ENCODE data around the gene UBE2O. TPM values are rescaled to one million over a fixed set of nuclear protein-coding genes. Genes with fewer than 3 reads are reported as not detected.

UBE2O gene
- total RNA-seq, 1 donor from 2014 or later = 25.8 TPM

DNA sequence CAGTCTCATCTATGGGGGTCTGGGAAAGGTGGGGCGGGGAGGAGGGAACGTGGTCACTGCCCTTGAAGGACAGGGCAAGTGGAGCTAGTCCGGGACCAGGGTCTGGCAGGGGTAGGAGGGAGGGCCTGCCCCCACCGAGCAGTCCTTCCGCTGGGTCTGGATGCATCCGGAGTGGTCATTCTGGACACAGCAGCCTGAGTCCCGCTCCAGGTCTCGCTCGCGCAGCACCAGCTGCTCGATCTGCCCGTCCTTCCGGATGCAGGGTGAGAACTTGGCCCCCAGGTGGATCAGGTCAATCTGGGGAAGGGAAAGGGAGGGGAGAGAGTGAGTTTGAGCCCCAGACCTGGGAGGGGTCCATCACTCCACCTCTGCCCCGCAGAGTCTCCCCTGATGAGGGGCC lies 21.3 kb upstream of the UBE2O start:
- Histone ChIP-seq H3K27me3 (ENCODE audit: insufficient read depth, low read length) (no peaks in the 10 kb centered on the region), H3K9ac (ENCODE audit: low read length) (no peak overlapping the region), H4K20me1 (ENCODE audit: insufficient read depth, low read length) (no peaks in the 10 kb centered on the region), H3K79me2 (ENCODE audit: insufficient read depth, low read length) (no peaks in the 10 kb centered on the region), H2AFZ (ENCODE audit: low read depth, low read length) (no peak overlapping the region), H3K4me3 (ENCODE audit: insufficient read depth, low read depth, low read length) (no peak overlapping the region), H3K27ac (ENCODE audit: low read depth, low read length) (no peak overlapping the region), H3K36me3 (ENCODE audit: insufficient read depth, low read length) (no peaks in the 10 kb centered on the region), H3K4me2 (ENCODE audit: low read length) (no peak overlapping the region), H3K4me1 (ENCODE audit: insufficient read depth, low read length) (no peaks in the 10 kb centered on the region), H3K9me3 (ENCODE audit: insufficient read depth, low read depth, low read length) (no peaks in the 10 kb centered on the region)
- no peak for TF ChIP-seq CTCF (IDR thresholded peaks at IDR 0.05; ENCODE audit: insufficient read depth, low read depth, low read length)
- TF ChIP-seq EZH2 (IDR thresholded peaks at IDR 0.05; ENCODE audit: insufficient read depth, low read length) = no peak
- DNase-seq (ENCODE audit: low read depth) (no peak), FAIRE-seq (no peak)
- peaks cover 2% of the 10 kb centered on the region for H3K9me3 Mint-ChIP-seq (ENCODE audit: unreplicated experiment)
- peaks cover 26% of the 10 kb centered on the region for H3K36me3 Mint-ChIP-seq (ENCODE audit: low read depth, unreplicated experiment)
- H3K27me3 Mint-ChIP-seq (ENCODE audit: low read depth, unreplicated experiment) = peaks cover 2% of the 10 kb centered on the region
- no peak overlapping the region for H3K4me3 Mint-ChIP-seq (ENCODE audit: unreplicated experiment)
- no peak overlapping the region for H3K27ac Mint-ChIP-seq (ENCODE audit: unreplicated experiment)
- H3K4me1 Mint-ChIP-seq (ENCODE audit: low read depth, unreplicated experiment) = no peaks in the 10 kb centered on the region

DNA sequence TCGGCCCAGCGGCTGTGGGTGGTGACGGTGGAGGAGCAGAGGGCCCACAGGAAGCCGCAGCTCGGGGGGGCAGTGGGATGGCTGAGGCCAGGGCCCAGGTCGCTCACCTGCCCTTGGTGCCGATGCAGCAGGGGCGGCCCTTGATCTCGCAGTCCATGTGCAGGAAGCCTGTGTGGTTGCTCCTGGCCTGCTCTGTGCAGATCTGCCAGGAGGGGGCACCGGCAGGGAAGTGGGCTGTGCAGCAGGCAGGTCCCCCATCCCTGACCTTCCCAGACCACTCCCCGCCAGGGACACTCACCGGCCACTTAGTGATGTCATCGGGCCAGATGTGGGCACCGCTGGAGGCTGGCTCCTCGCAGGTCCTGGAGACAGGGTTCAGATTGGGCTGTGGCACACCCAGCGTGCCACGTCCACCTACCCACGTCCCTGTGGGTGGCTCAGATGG lies 20.6 kb upstream of the UBE2O start:
- Histone ChIP-seq H3K27ac (ENCODE audit: low read depth, low read length) (no peak overlapping the region), H3K4me2 (ENCODE audit: low read length) (no peak overlapping the region), H3K79me2 (ENCODE audit: insufficient read depth, low read length) (no peaks in the 10 kb centered on the region), H3K36me3 (ENCODE audit: insufficient read depth, low read length) (no peaks in the 10 kb centered on the region), H3K4me1 (ENCODE audit: insufficient read depth, low read length) (no peaks in the 10 kb centered on the region), H3K27me3 (ENCODE audit: insufficient read depth, low read length) (no peaks in the 10 kb centered on the region), H4K20me1 (ENCODE audit: insufficient read depth, low read length) (no peaks in the 10 kb centered on the region), H3K4me3 (ENCODE audit: insufficient read depth, low read depth, low read length) (no peak overlapping the region), H3K9ac (ENCODE audit: low read length) (no peak overlapping the region), H3K9me3 (ENCODE audit: insufficient read depth, low read depth, low read length) (no peaks in the 10 kb centered on the region), H2AFZ (ENCODE audit: low read depth, low read length) (no peak overlapping the region)
- no peak for FAIRE-seq
- H3K27me3 Mint-ChIP-seq (ENCODE audit: low read depth, unreplicated experiment) = peaks cover 2% of the 10 kb centered on the region
- H3K4me1 Mint-ChIP-seq (ENCODE audit: low read depth, unreplicated experiment) = no peaks in the 10 kb centered on the region
- H3K36me3 Mint-ChIP-seq (ENCODE audit: low read depth, unreplicated experiment) = peaks cover 26% of the 10 kb centered on the region
- TF ChIP-seq EZH2 (IDR thresholded peaks at IDR 0.05; ENCODE audit: insufficient read depth, low read length) (no peak), CTCF (IDR thresholded peaks at IDR 0.05; ENCODE audit: insufficient read depth, low read depth, low read length) (no peak)
- no peak for DNase-seq (ENCODE audit: low read depth)
- no peak overlapping the region for H3K27ac Mint-ChIP-seq (ENCODE audit: unreplicated experiment)
- peaks cover 2% of the 10 kb centered on the region for H3K9me3 Mint-ChIP-seq (ENCODE audit: unreplicated experiment)
- no peak overlapping the region for H3K4me3 Mint-ChIP-seq (ENCODE audit: unreplicated experiment)

DNA sequence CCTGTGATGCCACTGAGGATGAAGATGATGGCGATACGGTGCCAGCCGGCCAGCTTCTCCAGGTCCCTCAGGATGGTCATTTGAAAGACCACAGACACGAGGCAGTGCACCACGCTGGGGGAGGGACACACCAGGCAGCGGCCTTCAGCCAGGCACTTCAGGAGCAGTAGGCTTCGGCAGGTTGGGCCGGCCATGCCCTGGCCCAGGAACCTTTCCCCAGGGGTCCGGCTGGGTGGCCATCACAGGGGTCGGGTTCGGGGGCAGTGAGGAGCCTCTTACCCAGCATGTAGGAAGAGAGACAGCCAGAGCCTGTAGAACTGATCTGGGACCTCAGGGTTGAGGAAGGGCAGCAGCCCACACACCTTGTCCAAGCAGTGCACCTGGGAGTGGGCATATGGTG lies 19.8 kb upstream of the UBE2O start:
- Histone ChIP-seq H4K20me1 (ENCODE audit: insufficient read depth, low read length) (no peaks in the 10 kb centered on the region), H3K4me1 (ENCODE audit: insufficient read depth, low read length) (no peaks in the 10 kb centered on the region), H3K9me3 (ENCODE audit: insufficient read depth, low read depth, low read length) (no peaks in the 10 kb centered on the region), H2AFZ (ENCODE audit: low read depth, low read length) (no peak overlapping the region), H3K27me3 (ENCODE audit: insufficient read depth, low read length) (no peaks in the 10 kb centered on the region), H3K79me2 (ENCODE audit: insufficient read depth, low read length) (no peaks in the 10 kb centered on the region), H3K27ac (ENCODE audit: low read depth, low read length) (no peak overlapping the region), H3K36me3 (ENCODE audit: insufficient read depth, low read length) (no peaks in the 10 kb centered on the region), H3K9ac (ENCODE audit: low read length) (no peak overlapping the region), H3K4me3 (ENCODE audit: insufficient read depth, low read depth, low read length) (no peak overlapping the region), H3K4me2 (ENCODE audit: low read length) (no peak overlapping the region)
- Mint-ChIP-seq H3K4me1 (ENCODE audit: low read depth, unreplicated experiment) (no peaks in the 10 kb centered on the region), H3K36me3 (ENCODE audit: low read depth, unreplicated experiment) (peaks cover 19% of the 10 kb centered on the region), H3K27me3 (ENCODE audit: low read depth, unreplicated experiment) (peaks cover 2% of the 10 kb centered on the region), H3K27ac (ENCODE audit: unreplicated experiment) (no peak overlapping the region), H3K4me3 (ENCODE audit: unreplicated experiment) (no peak overlapping the region), H3K9me3 (ENCODE audit: unreplicated experiment) (no peaks in the 10 kb centered on the region)
- FAIRE-seq = no peak
- TF ChIP-seq CTCF (IDR thresholded peaks at IDR 0.05; ENCODE audit: insufficient read depth, low read depth, low read length) (no peak), EZH2 (IDR thresholded peaks at IDR 0.05; ENCODE audit: insufficient read depth, low read length) (no peak)
- DNase-seq (ENCODE audit: low read depth) = no peak
